Muscle layer of colon (tissue), 2 donors: ENCODE data around the gene P4HB.
A peak's percentile ranks its signal among the peaks of the same experiment; 100 is the strongest.

Source experiments
- H3K27ac ChIP-seq: one replicate; pipeline ENCODE4 v1.7.0; 2013; ENCODE audit warnings: low read depth, mild to moderate bottlenecking, low read length, moderate library complexity
- H3K27me3 ChIP-seq, 2 donors: one replicate each; pipeline ENCODE4 v1.7.0; 2013; ENCODE audit warnings: low read length in 2 of 2, mild to moderate bottlenecking in 2 of 2; ENCODE audit not compliant: insufficient read depth in 2 of 2, control insufficient read depth in 1 of 2
- H3K36me3 ChIP-seq: one replicate; pipeline ENCODE4 v1.7.0; 2013; ENCODE audit warnings: mild to moderate bottlenecking, low read length; ENCODE audit not compliant: insufficient read depth
- H3K4me1 ChIP-seq: one replicate; pipeline ENCODE4 v1.7.0; 2013; ENCODE audit warnings: mild to moderate bottlenecking, low read length; ENCODE audit not compliant: insufficient read depth
- H3K4me3 ChIP-seq, 2 donors: one replicate each; pipeline ENCODE4 v1.7.0; 2013; ENCODE audit warnings: low read length in 2 of 2, low read depth in 1 of 2, mild to moderate bottlenecking in 1 of 2, moderate library complexity in 1 of 2
- H3K9ac ChIP-seq: one replicate; pipeline ENCODE4 v1.7.0; 2013; ENCODE audit warnings: low read length
- H3K9me3 ChIP-seq: one replicate; pipeline ENCODE4 v1.7.0; 2013; ENCODE audit warnings: mild to moderate bottlenecking, low read length
- donor health status: abdominal sarcoma.
- donor health status: Adenocarcinoma of cecum.

P4HB gene

GRCh38 chr17:81831563-81831956, 28.8 kb downstream of the P4HB start:
- peaks cover 19% of the 10 kb centered on the region for H3K4me1 ChIP-seq
- no peaks in the 10 kb centered on the region for H3K27me3 ChIP-seq
- H3K27ac ChIP-seq = no peak overlapping the region
- H3K9ac ChIP-seq = peak overlapping the region; percentile 91
- H3K4me3 ChIP-seq = peak overlapping the region; percentile 12 to 87
- no peaks in the 10 kb centered on the region for H3K9me3 ChIP-seq
- no peaks in the 10 kb centered on the region for H3K36me3 ChIP-seq

GRCh38 chr17:81829858-81830257, 30.5 kb downstream of the P4HB start:
- H3K36me3 ChIP-seq = no peaks in the 10 kb centered on the region
- no peak overlapping the region for H3K9ac ChIP-seq
- H3K9me3 ChIP-seq = no peaks in the 10 kb centered on the region
- H3K4me3 ChIP-seq = no peak overlapping the region
- no peaks in the 10 kb centered on the region for H3K27me3 ChIP-seq
- H3K4me1 ChIP-seq = peaks cover 19% of the 10 kb centered on the region
- H3K27ac ChIP-seq = no peak overlapping the region

- H3K4me1 ChIP-seq = peaks cover 13% of the 10 kb centered on the region
- H3K36me3 ChIP-seq = no peaks in the 10 kb centered on the region
- H3K9ac ChIP-seq = no peak overlapping the region
These were observed 31.7 kb downstream of the P4HB start for GRCh38 chr17:81828656-81829055.

GRCh38 chr17:81825841-81826466, 34.4 kb downstream of the P4HB start:
- no peak overlapping the region for H3K4me3 ChIP-seq
- H3K9ac ChIP-seq = no peak overlapping the region
- peaks cover 13% of the 10 kb centered on the region for H3K4me1 ChIP-seq
- H3K36me3 ChIP-seq = no peaks in the 10 kb centered on the region
- no peak overlapping the region for H3K27ac ChIP-seq
- no peaks in the 10 kb centered on the region for H3K27me3 ChIP-seq
- no peaks in the 10 kb centered on the region for H3K9me3 ChIP-seq

More at GRCh38 chr17:81828656-81829055, 31.7 kb downstream of the P4HB start:
- Histone ChIP-seq H3K27me3 (no peaks in the 10 kb centered on the region), H3K4me3 (no peak overlapping the region), H3K27ac (no peak overlapping the region), H3K9me3 (no peaks in the 10 kb centered on the region)

- no peak overlapping the region for H3K9ac ChIP-seq
- H3K27me3 ChIP-seq = peaks cover 0 to 3% of the 10 kb centered on the region in 2 donors
- peaks cover 13% of the 10 kb centered on the region for H3K4me1 ChIP-seq
- no peaks in the 10 kb centered on the region for H3K36me3 ChIP-seq
- no peak overlapping the region for H3K27ac ChIP-seq
- no peak overlapping the region for H3K4me3 ChIP-seq
- no peaks in the 10 kb centered on the region for H3K9me3 ChIP-seq
These were observed 35.7 kb downstream of the P4HB start for GRCh38 chr17:81824595-81824994.

GRCh38 chr17:81823820-81824550, 36.4 kb downstream of the P4HB start:
- H3K27ac ChIP-seq = no peak overlapping the region
- H3K27me3 ChIP-seq = peaks cover 0 to 7% of the 10 kb centered on the region in 2 donors
- no peaks in the 10 kb centered on the region for H3K36me3 ChIP-seq
- no peak overlapping the region for H3K9ac ChIP-seq
- H3K9me3 ChIP-seq = no peaks in the 10 kb centered on the region
- H3K4me1 ChIP-seq = peaks cover 13% of the 10 kb centered on the region
- H3K4me3 ChIP-seq = no peak overlapping the region

GRCh38 chr17:81822996-81823819, 37.1 kb downstream of the P4HB start:
- Histone ChIP-seq H3K27ac (no peak overlapping the region), H3K9me3 (no peaks in the 10 kb centered on the region), H3K36me3 (no peaks in the 10 kb centered on the region), H3K27me3 (peaks cover 0 to 7% of the 10 kb centered on the region in 2 donors), H3K4me3 (no peak overlapping the region), H3K4me1 (peaks cover 13% of the 10 kb centered on the region), H3K9ac (no peak overlapping the region)

GRCh38 chr17:81822312-81822637, 38.1 kb downstream of the P4HB start:
- H3K4me1 ChIP-seq = peaks cover 13% of the 10 kb centered on the region
- no peak overlapping the region for H3K4me3 ChIP-seq
- peak overlapping the region; percentile 70 for H3K27ac ChIP-seq
- H3K27me3 ChIP-seq = peaks cover 0 to 7% of the 10 kb centered on the region in 2 donors
- H3K9me3 ChIP-seq = no peaks in the 10 kb centered on the region
- H3K36me3 ChIP-seq = no peaks in the 10 kb centered on the region
- H3K9ac ChIP-seq = no peak overlapping the region

GRCh38 chr17:81821603-81822311, 38.6 kb downstream of the P4HB start:
- Histone ChIP-seq H3K9ac (no peak overlapping the region), H3K4me3 (peak overlapping the region in 1 of 2 donors; percentile 18), H3K4me1 (peaks cover 13% of the 10 kb centered on the region), H3K36me3 (no peaks in the 10 kb centered on the region), H3K27ac (peak overlapping the region; percentile 70), H3K9me3 (no peaks in the 10 kb centered on the region), H3K27me3 (peaks cover 0 to 7% of the 10 kb centered on the region in 2 donors)

- peak overlapping the region in 1 of 2 donors; percentile 18 for H3K4me3 ChIP-seq
- H3K27me3 ChIP-seq = peaks cover 0 to 7% of the 10 kb centered on the region in 2 donors
- H3K36me3 ChIP-seq = no peaks in the 10 kb centered on the region
- H3K9me3 ChIP-seq = no peaks in the 10 kb centered on the region
- no peak overlapping the region for H3K9ac ChIP-seq
- H3K4me1 ChIP-seq = peaks cover 13% of the 10 kb centered on the region
- H3K27ac ChIP-seq = no peak overlapping the region
These were observed 39.2 kb downstream of the P4HB start for GRCh38 chr17:81821147-81821546.

- H3K36me3 ChIP-seq = no peaks in the 10 kb centered on the region
- no peak overlapping the region for H3K9ac ChIP-seq
- H3K27me3 ChIP-seq = peaks cover 0 to 13% of the 10 kb centered on the region in 2 donors
- H3K4me3 ChIP-seq = no peak overlapping the region
- peaks cover 13% of the 10 kb centered on the region for H3K4me1 ChIP-seq
- no peaks in the 10 kb centered on the region for H3K9me3 ChIP-seq
- no peak overlapping the region for H3K27ac ChIP-seq
These were observed 40.6 kb downstream of the P4HB start for GRCh38 chr17:81819708-81820107.
